ENCODE measurements around the gene BRSK1. TPM values are rescaled to one million over a fixed set of nuclear protein-coding genes. Genes with fewer than 3 reads are reported as not detected.
A peak's percentile ranks its signal among the peaks of the same experiment; 100 is the strongest.

The BRSK1 gene
- total RNA-seq, 1 donor, result 4.0 TPM

DNA sequence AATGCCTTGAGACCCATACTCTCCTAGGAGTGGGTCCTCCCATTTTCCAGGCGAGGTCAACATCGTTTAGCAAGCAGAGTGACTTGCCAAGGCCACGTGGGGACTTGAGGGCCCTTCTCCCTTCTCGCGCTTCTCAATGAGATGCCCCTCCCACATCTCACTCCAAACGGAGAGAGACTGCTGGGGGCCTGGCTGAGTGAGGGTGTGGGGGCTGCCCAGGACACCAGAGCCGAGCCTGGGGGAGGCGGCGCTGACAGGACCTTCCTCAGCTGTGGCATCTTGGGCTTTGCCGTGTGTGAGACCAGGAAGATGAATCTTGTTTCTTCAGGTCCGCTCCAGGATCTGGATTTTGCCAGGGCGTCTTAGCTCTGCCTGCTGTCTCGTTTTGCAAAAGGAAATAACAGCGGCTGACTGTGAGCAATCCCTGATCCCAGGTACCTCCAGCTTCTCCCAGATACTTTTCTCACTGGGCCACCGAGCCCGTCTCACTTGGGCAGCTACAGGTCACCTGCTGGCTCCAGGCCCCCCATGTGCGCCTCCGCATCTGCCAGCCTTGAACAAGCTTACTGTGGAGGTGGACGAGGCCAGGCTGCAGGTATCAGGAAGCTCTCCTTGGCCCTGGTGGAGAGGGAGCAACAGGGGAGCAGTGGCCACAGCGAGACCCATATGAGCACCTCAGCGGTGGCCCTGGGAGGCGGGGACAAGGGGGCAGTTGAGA, 64.7 kb downstream of the BRSK1 start:
- Histone ChIP-seq H3K4me1 (ENCODE audit: insufficient read depth, low read length) (peaks cover 3% of the 10 kb centered on the region), H3K27ac (ENCODE audit: low read depth, low read length) (no peak overlapping the region), H3K4me2 (ENCODE audit: insufficient read depth, low read length) (no peak overlapping the region), H2AFZ (ENCODE audit: low read length) (no peak overlapping the region), H3K9me3 (ENCODE audit: low read depth, low read length) (no peaks in the 10 kb centered on the region), H3K36me3 (ENCODE audit: insufficient read depth, low read length) (peaks cover 4% of the 10 kb centered on the region), H3K4me3 (ENCODE audit: insufficient read depth, low read length) (no peak overlapping the region), H3K27me3 (ENCODE audit: insufficient read depth, low read length) (peaks cover 20% of the 10 kb centered on the region), H3K79me2 (ENCODE audit: insufficient read depth, low read length) (no peaks in the 10 kb centered on the region), H4K20me1 (ENCODE audit: insufficient read depth, low read length) (no peaks in the 10 kb centered on the region)
- TF ChIP-seq, protein P1, sequence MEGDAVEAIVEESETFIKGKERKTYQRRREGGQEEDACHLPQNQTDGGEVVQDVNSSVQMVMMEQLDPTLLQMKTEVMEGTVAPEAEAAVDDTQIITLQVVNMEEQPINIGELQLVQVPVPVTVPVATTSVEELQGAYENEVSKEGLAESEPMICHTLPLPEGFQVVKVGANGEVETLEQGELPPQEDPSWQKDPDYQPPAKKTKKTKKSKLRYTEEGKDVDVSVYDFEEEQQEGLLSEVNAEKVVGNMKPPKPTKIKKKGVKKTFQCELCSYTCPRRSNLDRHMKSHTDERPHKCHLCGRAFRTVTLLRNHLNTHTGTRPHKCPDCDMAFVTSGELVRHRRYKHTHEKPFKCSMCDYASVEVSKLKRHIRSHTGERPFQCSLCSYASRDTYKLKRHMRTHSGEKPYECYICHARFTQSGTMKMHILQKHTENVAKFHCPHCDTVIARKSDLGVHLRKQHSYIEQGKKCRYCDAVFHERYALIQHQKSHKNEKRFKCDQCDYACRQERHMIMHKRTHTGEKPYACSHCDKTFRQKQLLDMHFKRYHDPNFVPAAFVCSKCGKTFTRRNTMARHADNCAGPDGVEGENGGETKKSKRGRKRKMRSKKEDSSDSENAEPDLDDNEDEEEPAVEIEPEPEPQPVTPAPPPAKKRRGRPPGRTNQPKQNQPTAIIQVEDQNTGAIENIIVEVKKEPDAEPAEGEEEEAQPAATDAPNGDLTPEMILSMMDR (IDR thresholded peaks at IDR 0.05; ENCODE audit: extremely low read depth, low read depth, low read length), result no peak
- DNase-seq (ENCODE audit: insufficient read length, low spot score, missing footprints), result no peak

DNA sequence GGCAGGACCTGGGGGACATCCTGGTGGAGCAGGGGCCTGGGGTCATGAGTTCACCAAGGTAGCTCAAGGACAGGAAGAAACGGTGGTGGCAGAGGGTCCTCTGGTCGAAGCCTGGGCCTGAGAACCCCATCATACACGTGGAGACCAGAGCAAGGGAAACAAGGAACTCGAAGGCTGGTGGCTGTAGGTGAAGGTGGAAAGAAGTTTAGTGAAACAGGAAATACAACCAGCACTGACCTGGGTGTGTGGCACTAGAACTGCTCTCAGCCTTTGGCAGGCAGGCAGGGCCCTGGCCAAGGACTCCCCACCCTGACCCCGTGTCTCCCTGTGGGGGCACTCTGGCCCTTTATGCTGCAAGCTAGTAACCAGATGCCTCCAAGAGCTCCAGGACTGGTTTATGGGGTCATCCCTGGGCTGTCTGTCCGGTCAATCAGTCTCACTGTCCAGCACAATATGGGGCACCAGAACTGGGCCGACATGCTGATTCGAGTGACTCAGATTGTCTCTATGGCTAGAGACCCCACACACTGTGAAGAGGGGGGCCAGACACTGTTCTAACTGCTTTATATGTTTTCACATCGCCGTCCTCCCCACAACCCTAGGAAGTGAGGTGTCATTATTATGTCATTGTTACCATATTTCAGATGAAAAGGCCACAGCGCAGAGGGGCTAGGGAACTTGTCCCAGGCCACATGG, 67.0 kb downstream of the BRSK1 start:
- no peak overlapping the region for H3K27ac ChIP-seq (ENCODE audit: low read depth, low read length)
- TF ChIP-seq, protein P1 (IDR thresholded peaks at IDR 0.05; ENCODE audit: extremely low read depth, low read depth, low read length), result no peak
- no peaks in the 10 kb centered on the region for H3K79me2 ChIP-seq (ENCODE audit: insufficient read depth, low read length)
- no peak overlapping the region for H3K4me2 ChIP-seq (ENCODE audit: insufficient read depth, low read length)
- no peaks in the 10 kb centered on the region for H3K9me3 ChIP-seq (ENCODE audit: low read depth, low read length)
- H3K27me3 ChIP-seq (ENCODE audit: insufficient read depth, low read length), result peaks cover 33% of the 10 kb centered on the region
- H4K20me1 ChIP-seq (ENCODE audit: insufficient read depth, low read length), result no peaks in the 10 kb centered on the region
- peaks cover 6% of the 10 kb centered on the region for H3K4me1 ChIP-seq (ENCODE audit: insufficient read depth, low read length)
- peak; percentile 85 for DNase-seq (ENCODE audit: insufficient read length, low spot score, missing footprints)
- no peak overlapping the region for H2AFZ ChIP-seq (ENCODE audit: low read length)
- no peaks in the 10 kb centered on the region for H3K36me3 ChIP-seq (ENCODE audit: insufficient read depth, low read length)
- no peak overlapping the region for H3K4me3 ChIP-seq (ENCODE audit: insufficient read depth, low read length)

DNA sequence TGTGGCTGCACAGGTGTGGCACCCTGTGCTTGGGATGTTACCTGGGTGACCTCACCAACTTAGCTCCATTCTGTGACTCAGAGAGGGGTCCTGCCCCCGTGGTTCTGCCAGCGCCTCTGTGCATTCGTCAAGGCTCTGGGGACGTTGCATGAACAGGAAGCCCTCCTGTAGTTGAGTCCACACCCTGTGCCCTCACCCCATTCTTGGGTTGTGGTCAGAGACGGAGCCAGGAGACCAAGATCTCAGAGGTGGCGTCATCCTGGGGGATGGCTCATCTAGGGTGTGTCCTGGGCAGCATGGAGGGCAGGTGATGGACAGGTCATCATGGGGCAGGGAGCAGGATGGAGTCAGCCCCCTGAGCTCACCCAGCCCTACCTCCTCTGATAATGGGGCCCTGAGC, 68.2 kb downstream of the BRSK1 start:
- Histone ChIP-seq H3K9me3 (ENCODE audit: low read depth, low read length) (no peaks in the 10 kb centered on the region), H3K27ac (ENCODE audit: low read depth, low read length) (no peak overlapping the region), H2AFZ (ENCODE audit: low read length) (no peak overlapping the region), H3K36me3 (ENCODE audit: insufficient read depth, low read length) (no peaks in the 10 kb centered on the region), H3K79me2 (ENCODE audit: insufficient read depth, low read length) (no peaks in the 10 kb centered on the region), H3K4me2 (ENCODE audit: insufficient read depth, low read length) (no peak overlapping the region), H4K20me1 (ENCODE audit: insufficient read depth, low read length) (no peaks in the 10 kb centered on the region), H3K27me3 (ENCODE audit: insufficient read depth, low read length) (peaks cover 43% of the 10 kb centered on the region), H3K4me1 (ENCODE audit: insufficient read depth, low read length) (peaks cover 6% of the 10 kb centered on the region), H3K4me3 (ENCODE audit: insufficient read depth, low read length) (no peak overlapping the region)
- TF ChIP-seq, protein P1 (IDR thresholded peaks at IDR 0.05; ENCODE audit: extremely low read depth, low read depth, low read length), result no peak
- peak; percentile 90 for DNase-seq (ENCODE audit: insufficient read length, low spot score, missing footprints)

DNA sequence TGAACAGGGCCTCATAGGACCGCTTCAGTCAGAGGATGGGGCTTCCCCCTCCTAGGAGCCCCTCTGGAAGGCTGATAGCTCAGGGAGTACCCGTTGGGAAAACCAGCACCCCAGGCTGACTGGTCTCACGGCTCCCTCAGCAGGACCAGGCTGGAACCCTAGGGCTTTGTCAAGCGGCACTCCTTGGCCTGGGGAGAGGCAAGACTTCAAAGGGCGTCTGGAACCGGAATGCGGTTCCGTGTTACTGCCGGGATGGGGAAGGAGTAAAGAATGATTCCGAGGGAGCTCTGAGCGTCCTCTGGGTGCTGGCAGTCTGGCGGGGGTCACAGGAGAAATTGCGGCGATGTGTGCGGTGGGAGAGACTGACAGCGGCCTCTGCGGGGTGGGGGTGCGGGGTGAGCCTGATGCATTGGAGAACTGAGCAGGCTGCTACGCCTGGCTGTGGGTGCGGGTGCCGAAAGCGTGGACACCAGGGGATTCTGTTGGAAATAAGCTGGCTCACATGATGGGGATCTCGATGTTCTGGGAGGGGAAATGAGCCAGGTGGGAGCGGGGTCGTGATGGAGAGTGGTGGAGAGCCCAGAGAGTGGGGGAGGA, 68.8 kb downstream of the BRSK1 start:
- no peaks in the 10 kb centered on the region for H3K9me3 ChIP-seq (ENCODE audit: low read depth, low read length)
- peaks cover 6% of the 10 kb centered on the region for H3K4me1 ChIP-seq (ENCODE audit: insufficient read depth, low read length)
- no peak overlapping the region for H2AFZ ChIP-seq (ENCODE audit: low read length)
- H3K4me3 ChIP-seq (ENCODE audit: insufficient read depth, low read length), result no peak overlapping the region
- no peaks in the 10 kb centered on the region for H4K20me1 ChIP-seq (ENCODE audit: insufficient read depth, low read length)
- TF ChIP-seq, protein P1 (IDR thresholded peaks at IDR 0.05; ENCODE audit: extremely low read depth, low read depth, low read length), result no peak
- peaks cover 47% of the 10 kb centered on the region for H3K27me3 ChIP-seq (ENCODE audit: insufficient read depth, low read length)
- no peak for DNase-seq (ENCODE audit: insufficient read length, low spot score, missing footprints)
- no peaks in the 10 kb centered on the region for H3K79me2 ChIP-seq (ENCODE audit: insufficient read depth, low read length)
- H3K4me2 ChIP-seq (ENCODE audit: insufficient read depth, low read length), result no peak overlapping the region
- no peak overlapping the region for H3K27ac ChIP-seq (ENCODE audit: low read depth, low read length)
- H3K36me3 ChIP-seq (ENCODE audit: insufficient read depth, low read length), result no peaks in the 10 kb centered on the region
